Fibroblast of lung (primary cell): ENCODE data around the gene MAML2.

Source experiments
- CTCF ChIP-seq, 2 donors: IDR thresholded peaks in 1 of 2; conservative IDR thresholded peaks in 1 of 2; 1 replicate in 1 of 2; 2 replicates in 1 of 2; pipeline ENCODE4 v1.5.1; 2011 to 2012; ENCODE audit warnings: low read length in 2 of 2, control low read depth in 1 of 2, inconsistent platforms in 1 of 2, low read depth in 1 of 2, mild to moderate bottlenecking in 1 of 2
- EZH2 ChIP-seq: IDR thresholded peaks from 2 replicates; pipeline ENCODE4 v1.5.1; 2012; ENCODE audit warnings: low read length, control low read depth, mild to moderate bottlenecking; ENCODE audit errors: missing control alignments

GRCh38 chr11:96054870-96055705 is 287.9 kb downstream of the MAML2 start:
- TF ChIP-seq CTCF (conservative IDR thresholded peaks at IDR 0.05 in 1 of 2, IDR thresholded peaks at IDR 0.05 in 1 of 2; ENCODE audit: low read depth in 1 of 2, low read length in 2 of 2) (peak; percentile 47 to 69), EZH2 (no peak)
